ENCODE measurements around the gene RBM26.

- TF ChIP-seq, protein P1, sequence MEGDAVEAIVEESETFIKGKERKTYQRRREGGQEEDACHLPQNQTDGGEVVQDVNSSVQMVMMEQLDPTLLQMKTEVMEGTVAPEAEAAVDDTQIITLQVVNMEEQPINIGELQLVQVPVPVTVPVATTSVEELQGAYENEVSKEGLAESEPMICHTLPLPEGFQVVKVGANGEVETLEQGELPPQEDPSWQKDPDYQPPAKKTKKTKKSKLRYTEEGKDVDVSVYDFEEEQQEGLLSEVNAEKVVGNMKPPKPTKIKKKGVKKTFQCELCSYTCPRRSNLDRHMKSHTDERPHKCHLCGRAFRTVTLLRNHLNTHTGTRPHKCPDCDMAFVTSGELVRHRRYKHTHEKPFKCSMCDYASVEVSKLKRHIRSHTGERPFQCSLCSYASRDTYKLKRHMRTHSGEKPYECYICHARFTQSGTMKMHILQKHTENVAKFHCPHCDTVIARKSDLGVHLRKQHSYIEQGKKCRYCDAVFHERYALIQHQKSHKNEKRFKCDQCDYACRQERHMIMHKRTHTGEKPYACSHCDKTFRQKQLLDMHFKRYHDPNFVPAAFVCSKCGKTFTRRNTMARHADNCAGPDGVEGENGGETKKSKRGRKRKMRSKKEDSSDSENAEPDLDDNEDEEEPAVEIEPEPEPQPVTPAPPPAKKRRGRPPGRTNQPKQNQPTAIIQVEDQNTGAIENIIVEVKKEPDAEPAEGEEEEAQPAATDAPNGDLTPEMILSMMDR (IDR thresholded peaks at IDR 0.05): no peak
- no peak for TF ChIP-seq POLR2A (IDR thresholded peaks at IDR 0.05; ENCODE audit: low read depth)
Measured at GRCh38 chr13:79283742-79284141, 122.3 kb downstream of the RBM26 start.
